Natural killer cell (primary cell): ENCODE data around the gene EPB41L4A. TPM values are rescaled to one million over a fixed set of nuclear protein-coding genes. Genes with fewer than 3 reads are reported as not detected.

Experiments used
- ATAC-seq, 3 donors: fragments of 150-1000 bp in 2 of 3; fragments of 200-7000 bp in 1 of 3; cut with Tn5 transposase; 1 replicate in 1 of 3; 2 replicates in 2 of 3; pipeline ENCODE4 v1.10.0; 2021; ENCODE audit warnings: mild to moderate bottlenecking in 2 of 3, moderate library complexity in 2 of 3
- DNase-seq, 2 donors: peaks; one replicate each; pipeline versions ENCODE4 v3.0.0 to v3.0.0-alpha.2; 2013 to 2021; ENCODE audit warnings: mixed read lengths in 1 of 2
- H3K27ac ChIP-seq: one replicate; pipeline ENCODE4 v1.5.1; 2013; ENCODE audit warnings: mild to moderate bottlenecking, low read length
- H3K27me3 ChIP-seq: one replicate; pipeline ENCODE4 v1.6.1; 2013; ENCODE audit warnings: low read length; ENCODE audit not compliant: control insufficient read depth, insufficient read depth
- H3K36me3 ChIP-seq: one replicate; pipeline ENCODE4 v1.6.1; 2013; ENCODE audit warnings: low read length; ENCODE audit not compliant: control insufficient read depth, insufficient read depth
- H3K4me1 ChIP-seq: one replicate; pipeline ENCODE4 v1.6.1; 2013; ENCODE audit warnings: low read length; ENCODE audit not compliant: control insufficient read depth, insufficient read depth
- H3K4me3 ChIP-seq: one replicate; pipeline ENCODE4 v1.5.1; 2013; ENCODE audit warnings: low read length
- H3K9me3 ChIP-seq: one replicate; pipeline ENCODE4 v1.6.1; 2013; ENCODE audit warnings: low read length; ENCODE audit not compliant: control insufficient read depth, insufficient read depth
- H3K27ac Mint-ChIP-seq, 2 donors: one replicate each; pipeline ENCODE4 v1.8.0; 2022; ENCODE audit warnings: mild to moderate bottlenecking in 2 of 2, mixed read lengths in 2 of 2, moderate library complexity in 1 of 2
- H3K27me3 Mint-ChIP-seq, 2 donors: one replicate each; pipeline ENCODE4 v1.8.0; 2022; ENCODE audit warnings: low read depth in 2 of 2, mixed read lengths in 2 of 2
- H3K36me3 Mint-ChIP-seq: one replicate; pipeline ENCODE4 v1.8.0; 2022; ENCODE audit warnings: mixed read lengths
- H3K4me1 Mint-ChIP-seq, 2 donors: one replicate each; pipeline ENCODE4 v1.8.0; 2022; ENCODE audit warnings: mixed read lengths in 2 of 2
- H3K4me3 Mint-ChIP-seq: one replicate; pipeline ENCODE4 v1.8.0; 2022; ENCODE audit warnings: mild to moderate bottlenecking, moderate library complexity, mixed read lengths
- H3K9me3 Mint-ChIP-seq, 2 donors: one replicate each; pipeline ENCODE4 v1.8.0; 2022; ENCODE audit warnings: mixed read lengths in 2 of 2
- WGBS: methylation state at CpG from one replicate; pipeline ENCODE4 v1.1.7; 2013; ENCODE audit warnings: missing lambda C conversion rate; ENCODE audit not compliant: insufficient coverage; 5-methylcytosine and 5-hydroxymethylcytosine counted together
- intact Hi-C: fragments of 100-400 bp; cut with micrococcal nuclease; formaldehyde crosslinking; loops from one replicate; pipeline ENCODE4 v1.14.2; 2022
- total RNA-seq, 4 donors: library from RNA; stranded (reverse); fragments of 120-200 nt in 1 of 4; gene quantifications; one replicate each; pipeline versions ENCODE4 v1.2.3 to v1.2.4, GENCODE V29; 2013 to 2022
- TF ChIP-seq, protein P1 (sequence below): fragments of 200-600 bp; IDR thresholded peaks from one replicate; pipeline ENCODE4 v1.8.0; 2022; ENCODE audit warnings: antibody characterized with exemption

EPB41L4A gene
- total RNA-seq, 3 donors from 2014 or later (not counting 1 experiment from before 2014, with no cell fraction given), result 21.9 to 30.4 (median 22.1) TPM

DNA sequence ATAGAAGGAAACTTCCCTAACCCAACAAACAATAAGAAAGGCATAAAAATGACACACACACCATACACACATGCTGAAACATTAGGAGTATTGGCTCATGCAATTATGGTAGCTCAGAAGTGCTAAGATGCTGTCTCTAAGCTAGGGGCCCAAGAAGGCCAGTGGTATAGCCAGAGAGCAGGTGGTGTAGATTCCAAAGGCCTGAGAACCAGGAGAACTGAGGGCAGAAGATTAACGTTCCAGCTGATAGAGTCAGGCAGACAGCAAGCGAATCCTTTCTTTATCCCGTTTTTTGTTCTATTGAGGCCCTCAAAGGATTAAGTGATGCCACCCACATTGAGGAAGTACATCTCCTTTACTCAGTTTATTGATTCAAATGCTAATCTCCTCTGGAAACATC lies 262.9 kb downstream of the EPB41L4A start:
- TF ChIP-seq, protein P1, sequence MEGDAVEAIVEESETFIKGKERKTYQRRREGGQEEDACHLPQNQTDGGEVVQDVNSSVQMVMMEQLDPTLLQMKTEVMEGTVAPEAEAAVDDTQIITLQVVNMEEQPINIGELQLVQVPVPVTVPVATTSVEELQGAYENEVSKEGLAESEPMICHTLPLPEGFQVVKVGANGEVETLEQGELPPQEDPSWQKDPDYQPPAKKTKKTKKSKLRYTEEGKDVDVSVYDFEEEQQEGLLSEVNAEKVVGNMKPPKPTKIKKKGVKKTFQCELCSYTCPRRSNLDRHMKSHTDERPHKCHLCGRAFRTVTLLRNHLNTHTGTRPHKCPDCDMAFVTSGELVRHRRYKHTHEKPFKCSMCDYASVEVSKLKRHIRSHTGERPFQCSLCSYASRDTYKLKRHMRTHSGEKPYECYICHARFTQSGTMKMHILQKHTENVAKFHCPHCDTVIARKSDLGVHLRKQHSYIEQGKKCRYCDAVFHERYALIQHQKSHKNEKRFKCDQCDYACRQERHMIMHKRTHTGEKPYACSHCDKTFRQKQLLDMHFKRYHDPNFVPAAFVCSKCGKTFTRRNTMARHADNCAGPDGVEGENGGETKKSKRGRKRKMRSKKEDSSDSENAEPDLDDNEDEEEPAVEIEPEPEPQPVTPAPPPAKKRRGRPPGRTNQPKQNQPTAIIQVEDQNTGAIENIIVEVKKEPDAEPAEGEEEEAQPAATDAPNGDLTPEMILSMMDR, result no peak
- 97% methylated on average over 3 of the region's 3 CpGs for WGBS
- no peak for ATAC-seq
- no peak overlapping the region for H3K27ac Mint-ChIP-seq
- intact Hi-C loops, result no loop called here
- no peak overlapping the region for H3K4me3 ChIP-seq
- no peaks in the 10 kb centered on the region for H3K27me3 ChIP-seq
- no peaks in the 10 kb centered on the region for H3K36me3 Mint-ChIP-seq
- no peaks in the 10 kb centered on the region for H3K36me3 ChIP-seq
- peaks cover 11 to 12% of the 10 kb centered on the region in 2 donors for H3K4me1 Mint-ChIP-seq
- no peaks in the 10 kb centered on the region for H3K9me3 ChIP-seq
- H3K27me3 Mint-ChIP-seq, result peaks cover 15 to 16% of the 10 kb centered on the region in 2 donors
- H3K27ac ChIP-seq, result no peak overlapping the region
- H3K4me3 Mint-ChIP-seq, result no peak overlapping the region
- no peaks in the 10 kb centered on the region for H3K9me3 Mint-ChIP-seq
- no peak for DNase-seq
- H3K4me1 ChIP-seq, result peaks cover 7% of the 10 kb centered on the region

DNA sequence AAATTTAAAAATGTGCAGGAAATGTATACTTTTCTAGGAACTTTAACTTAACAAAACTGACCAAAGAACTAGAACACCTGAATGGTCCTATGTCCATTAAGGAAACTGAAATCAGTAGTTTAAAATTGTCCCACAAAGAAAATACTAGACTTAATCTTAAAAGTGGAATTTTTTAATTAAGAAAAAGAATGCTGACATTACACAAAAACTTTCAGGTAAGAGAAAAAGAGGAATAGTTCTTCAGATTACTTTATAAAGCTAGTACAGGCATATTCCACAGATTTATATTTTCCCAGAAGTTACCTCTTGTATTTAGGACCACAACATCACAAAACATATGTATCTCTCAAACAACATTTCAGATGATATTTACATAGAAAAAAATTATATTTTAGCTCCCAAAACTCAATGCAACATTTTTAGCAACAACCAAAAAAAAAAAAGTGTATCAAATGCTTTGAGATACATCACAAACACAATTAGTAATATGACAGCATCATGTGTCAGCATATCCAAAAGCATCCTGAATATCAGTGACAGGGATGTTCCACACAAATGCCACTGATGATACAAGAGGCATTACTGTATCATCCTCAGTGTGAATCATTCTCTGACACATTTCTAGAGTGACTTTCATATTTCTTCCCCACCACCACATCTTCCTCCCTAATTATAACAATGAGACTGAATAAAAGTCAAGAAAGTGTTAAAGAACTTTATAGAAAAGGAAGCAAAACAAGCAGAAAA lies 264.0 kb downstream of the EPB41L4A start:
- H3K4me1 Mint-ChIP-seq, result peaks cover under 1 to 1% of the 10 kb centered on the region in 2 donors
- TF ChIP-seq, protein P1, result no peak
- no peaks in the 10 kb centered on the region for H3K36me3 ChIP-seq
- H3K4me3 ChIP-seq, result no peak overlapping the region
- peaks cover 10 to 13% of the 10 kb centered on the region in 2 donors for H3K27me3 Mint-ChIP-seq
- intact Hi-C loops, result no loop called here
- no peak for ATAC-seq
- no peak overlapping the region for H3K27ac Mint-ChIP-seq
- no peak overlapping the region for H3K4me3 Mint-ChIP-seq
- DNase-seq, result no peak
- H3K27me3 ChIP-seq, result no peaks in the 10 kb centered on the region
- H3K36me3 Mint-ChIP-seq, result no peaks in the 10 kb centered on the region
- H3K4me1 ChIP-seq, result peaks cover 1% of the 10 kb centered on the region
- H3K27ac ChIP-seq, result no peak overlapping the region
- no peaks in the 10 kb centered on the region for H3K9me3 ChIP-seq
- H3K9me3 Mint-ChIP-seq, result no peaks in the 10 kb centered on the region

DNA sequence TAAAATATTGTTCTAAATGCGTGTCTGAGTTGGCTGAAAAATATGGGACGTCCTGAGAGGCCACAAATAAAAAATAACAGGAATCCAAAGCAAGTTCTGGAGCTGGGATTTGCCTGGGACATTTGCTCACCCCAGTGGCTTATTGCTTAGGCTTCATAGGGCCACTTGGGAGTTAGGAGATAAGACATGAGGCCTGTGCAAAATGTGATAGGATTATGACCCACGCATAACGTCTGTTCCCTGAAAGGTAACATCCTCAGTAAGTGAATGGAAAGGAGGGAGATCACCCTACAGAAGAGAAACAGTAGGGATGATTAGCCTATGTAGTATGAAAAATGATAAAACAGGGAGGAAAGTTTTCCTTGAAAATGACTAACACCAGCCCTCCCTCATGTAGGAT lies 269.4 kb downstream of the EPB41L4A start:
- 88% methylated on average over 4 of the region's 4 CpGs for WGBS
- Histone ChIP-seq H3K4me3 (no peak overlapping the region), H3K36me3 (no peaks in the 10 kb centered on the region), H3K27me3 (no peaks in the 10 kb centered on the region), H3K27ac (no peak overlapping the region), H3K9me3 (no peaks in the 10 kb centered on the region), H3K4me1 (no peaks in the 10 kb centered on the region)
- intact Hi-C loops, result no loop called here
- H3K27ac Mint-ChIP-seq, result no peak overlapping the region
- H3K4me1 Mint-ChIP-seq, result no peaks in the 10 kb centered on the region
- no peak for DNase-seq
- H3K27me3 Mint-ChIP-seq, result peaks cover 4 to 9% of the 10 kb centered on the region in 2 donors
- ATAC-seq, result no peak
- no peak overlapping the region for H3K4me3 Mint-ChIP-seq
- no peaks in the 10 kb centered on the region for H3K9me3 Mint-ChIP-seq
- TF ChIP-seq, protein P1, result no peak
- no peaks in the 10 kb centered on the region for H3K36me3 Mint-ChIP-seq
